Tibial artery (tissue), 4 donors: ENCODE measurements around the gene CNIH4.

Source experiments
- DNase-seq, 2 donors: peaks; one replicate each; pipeline ENCODE4 v3.0.0-alpha.2; 2019
- H3K27ac ChIP-seq, 2 donors: fragments of 200-600 bp; sonication (generic) in 1 of 2; 1 replicate in 1 of 2; 2 replicates in 1 of 2; pipeline ENCODE4 v1.5.1; 2018 to 2019; ENCODE audit warnings: mild to moderate bottlenecking in 1 of 2
- H3K27me3 ChIP-seq, 2 donors: fragments of 200-600 bp; sonication (generic) in 1 of 2; one replicate each; pipeline versions ENCODE4 v1.5.1 to v1.6.0; 2016 to 2019
- H3K36me3 ChIP-seq, 3 donors: fragments of 200-600 bp; sonication (generic) in 2 of 3; one replicate each; pipeline ENCODE4 v1.5.1; 2016 to 2019; ENCODE audit warnings: mild to moderate bottlenecking in 2 of 3
- H3K4me1 ChIP-seq, 4 donors: fragments of 200-600 bp; sonication (generic) in 2 of 4; 1 replicate in 3 of 4; 2 replicates in 1 of 4; pipeline ENCODE4 v1.5.1; 2016 to 2019
- H3K4me3 ChIP-seq, 2 donors: fragments of 200-600 bp; sonication (generic) in 1 of 2; 1 replicate in 1 of 2; 2 replicates in 1 of 2; pipeline ENCODE4 v1.5.1; 2018 to 2019; ENCODE audit warnings: mild to moderate bottlenecking in 2 of 2
- H3K9me3 ChIP-seq, 3 donors: fragments of 200-600 bp; sonication (generic) in 1 of 3; one replicate each; pipeline ENCODE4 v1.5.1; 2016 to 2019
- CTCF ChIP-seq, 2 experiments: fragments of 200-600 bp in 1 of 2; fragments of 450-650 bp in 1 of 2; IDR thresholded peaks; one replicate each; pipeline ENCODE4 v1.5.1; 2017 to 2019; ENCODE audit warnings: antibody characterized with exemption in 2 of 2, mild to moderate bottlenecking in 1 of 2, moderate library complexity in 1 of 2
- intact Hi-C: fragments of 100-400 bp; cut with DNase I; formaldehyde crosslinking; loops from one replicate; pipeline ENCODE4 v1.15.0; 2023; ENCODE audit warnings: low total_unique reads

Gene CNIH4

GRCh38 chr1:224399887-224400286 is 43.2 kb downstream of the CNIH4 start:
- H3K4me3 ChIP-seq, result no peak overlapping the region
- H3K4me1 ChIP-seq, result no peaks in the 10 kb centered on the region
- H3K27ac ChIP-seq, result no peak overlapping the region
- no peaks in the 10 kb centered on the region for H3K9me3 ChIP-seq
- DNase-seq, result no peak
- intact Hi-C loops, result no loop called here
- peaks cover 92 to 95% (median 92%) of the 10 kb centered on the region in 3 donors for H3K36me3 ChIP-seq
- no peaks in the 10 kb centered on the region for H3K27me3 ChIP-seq
- TF ChIP-seq CTCF (IDR thresholded peaks at IDR 0.05), result no peak

DNA sequence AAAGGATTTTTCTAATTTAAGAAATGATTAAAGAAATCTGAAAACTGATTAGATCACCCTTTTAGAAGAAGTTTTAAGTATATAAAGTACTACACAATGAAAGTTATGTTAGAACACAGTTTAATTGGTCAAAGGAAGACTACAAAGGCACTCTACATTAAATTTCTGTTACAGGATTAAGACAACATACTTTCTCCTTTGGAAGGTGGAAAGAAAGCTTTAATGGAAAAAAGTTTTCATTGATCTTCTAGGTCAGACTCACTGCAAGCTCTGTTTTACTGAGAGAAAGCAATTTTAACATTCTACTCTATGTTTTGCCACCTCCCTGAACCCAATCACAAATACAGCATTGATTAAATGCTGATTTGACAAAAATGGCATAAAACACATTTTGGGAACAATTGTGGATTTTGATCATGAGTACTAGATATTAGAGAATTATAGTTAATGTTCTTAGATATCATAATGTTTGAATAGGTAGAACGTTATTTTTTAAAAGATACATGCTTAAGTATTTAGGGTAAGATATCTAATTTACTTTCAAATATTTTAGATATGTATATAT is 45.9 kb downstream of the CNIH4 start:
- Histone ChIP-seq H3K27ac (no peak overlapping the region), H3K9me3 (no peaks in the 10 kb centered on the region), H3K4me3 (no peak overlapping the region), H3K4me1 (peaks cover 0 to 1% (median 0%) of the 10 kb centered on the region in 4 donors), H3K27me3 (no peaks in the 10 kb centered on the region), H3K36me3 (peaks cover 77 to 93% (median 77%) of the 10 kb centered on the region in 3 donors)
- DNase-seq, result no peak
- TF ChIP-seq CTCF (IDR thresholded peaks at IDR 0.05), result no peak
- intact Hi-C loops, result no loop called here

DNA sequence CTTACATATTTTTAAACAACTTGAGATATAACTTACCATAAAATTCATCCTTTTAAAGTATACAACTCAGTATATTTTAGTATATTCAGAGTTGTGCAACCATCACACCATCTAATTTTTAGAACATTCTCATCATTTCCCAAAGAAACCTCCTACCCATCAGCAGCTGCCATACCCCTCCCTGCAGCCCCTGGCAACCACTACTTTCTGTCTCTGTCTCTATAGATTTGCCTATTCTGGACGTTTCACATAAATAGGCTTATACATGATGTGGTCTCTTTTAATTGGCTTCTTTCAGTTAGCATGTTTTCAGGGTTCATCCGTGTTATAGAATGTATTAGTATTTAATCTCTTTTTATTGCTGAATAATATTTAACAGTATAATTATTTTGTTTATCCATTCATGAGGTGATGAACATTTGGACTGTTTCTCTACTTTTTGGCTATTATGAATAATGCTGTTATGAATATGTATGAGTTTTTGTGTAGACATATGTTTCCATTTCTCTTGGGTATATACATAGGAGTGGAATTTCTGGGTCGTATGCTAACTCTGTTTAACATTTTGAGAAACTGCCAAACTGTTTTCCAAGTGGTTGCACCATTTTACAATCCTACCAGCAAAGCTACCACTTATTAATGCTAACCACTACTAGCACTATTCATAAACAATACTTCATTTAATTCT is 48.4 kb downstream of the CNIH4 start:
- TF ChIP-seq CTCF (IDR thresholded peaks at IDR 0.05), result no peak
- H3K4me3 ChIP-seq, result no peak overlapping the region
- H3K4me1 ChIP-seq, result peaks cover 0 to 11% (median 4%) of the 10 kb centered on the region in 4 donors
- DNase-seq, result no peak
- peaks cover 67 to 88% (median 79%) of the 10 kb centered on the region in 3 donors for H3K36me3 ChIP-seq
- H3K27ac ChIP-seq, result no peak overlapping the region
- no peaks in the 10 kb centered on the region for H3K27me3 ChIP-seq
- intact Hi-C loops, result no loop called here
- no peaks in the 10 kb centered on the region for H3K9me3 ChIP-seq

DNA sequence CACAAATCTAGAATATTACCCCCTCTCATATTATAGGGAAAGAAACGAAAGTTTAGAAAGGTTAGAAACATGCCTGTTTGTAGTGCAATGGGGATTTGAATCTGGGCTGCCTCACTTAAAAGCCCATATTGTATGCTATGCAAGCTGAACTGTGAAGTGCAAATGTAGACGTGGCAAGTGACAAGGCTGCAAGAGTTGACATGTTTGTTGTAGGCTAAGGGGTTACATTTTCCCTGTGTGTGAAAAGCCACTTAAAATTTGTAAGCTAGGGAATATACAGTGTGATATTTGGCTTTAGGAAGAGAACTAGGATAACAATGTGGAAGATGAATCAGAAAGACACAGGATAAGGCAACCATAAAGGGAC is 48.9 kb downstream of the CNIH4 start:
- H3K27ac ChIP-seq, result no peak overlapping the region
- no peak overlapping the region for H3K4me3 ChIP-seq
- intact Hi-C loops, result no loop called here
- no peak for DNase-seq
- peaks cover 0 to 11% (median 4%) of the 10 kb centered on the region in 4 donors for H3K4me1 ChIP-seq
- H3K27me3 ChIP-seq, result no peaks in the 10 kb centered on the region
- TF ChIP-seq CTCF (IDR thresholded peaks at IDR 0.05), result no peak
- H3K36me3 ChIP-seq, result peaks cover 66 to 88% (median 78%) of the 10 kb centered on the region in 3 donors
- no peaks in the 10 kb centered on the region for H3K9me3 ChIP-seq

- Histone ChIP-seq H3K4me3 (no peak overlapping the region), H3K9me3 (no peaks in the 10 kb centered on the region), H3K27ac (no peak overlapping the region), H3K36me3 (peaks cover 64 to 88% (median 78%) of the 10 kb centered on the region in 3 donors), H3K4me1 (peaks cover 0 to 11% (median 4%) of the 10 kb centered on the region in 4 donors), H3K27me3 (no peaks in the 10 kb centered on the region)
- intact Hi-C loops, result no loop called here
- TF ChIP-seq CTCF (IDR thresholded peaks at IDR 0.05), result no peak
- DNase-seq, result no peak
Observed at GRCh38 chr1:224406216-224406615, 49.5 kb downstream of the CNIH4 start.
